ENCODE results near the gene SYNE4.

- TF ChIP-seq CTCF (IDR thresholded peaks at IDR 0.05) (no peak), POLR2A (IDR thresholded peaks at IDR 0.05) (no peak)
These were observed 19.9 kb upstream of the SYNE4 start for GRCh38 chr19:36028313-36029041.
